ENCODE measurements around the gene COMT.

The COMT gene

DNA sequence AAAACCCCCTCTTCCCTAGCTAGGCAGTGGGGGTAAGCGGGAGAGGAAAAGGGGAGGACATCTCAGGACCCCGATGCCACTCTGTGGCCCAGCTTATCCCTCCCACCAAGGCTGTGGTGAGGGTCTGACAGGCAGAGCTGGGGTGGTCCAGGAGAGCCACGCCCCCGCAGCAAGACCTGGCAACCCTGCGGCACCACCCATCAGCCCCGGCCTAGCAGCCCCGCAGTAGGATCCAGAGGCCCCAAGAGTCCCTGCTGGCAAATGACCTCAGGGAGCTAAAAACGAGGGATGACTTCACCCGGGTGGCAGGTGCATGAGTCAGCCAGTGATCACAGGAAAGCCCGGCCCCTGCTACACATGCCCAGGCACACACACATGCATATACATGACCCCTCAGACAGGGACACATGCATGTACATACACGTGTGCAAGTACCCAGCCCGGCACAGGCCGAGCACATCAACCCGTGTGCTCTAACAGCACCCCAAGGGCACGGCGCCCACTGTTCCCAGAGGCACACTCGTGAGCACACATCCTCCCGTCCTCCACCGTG, 42.7 kb downstream of the COMT start:
- DNase-seq: peak; percentile 88

DNA sequence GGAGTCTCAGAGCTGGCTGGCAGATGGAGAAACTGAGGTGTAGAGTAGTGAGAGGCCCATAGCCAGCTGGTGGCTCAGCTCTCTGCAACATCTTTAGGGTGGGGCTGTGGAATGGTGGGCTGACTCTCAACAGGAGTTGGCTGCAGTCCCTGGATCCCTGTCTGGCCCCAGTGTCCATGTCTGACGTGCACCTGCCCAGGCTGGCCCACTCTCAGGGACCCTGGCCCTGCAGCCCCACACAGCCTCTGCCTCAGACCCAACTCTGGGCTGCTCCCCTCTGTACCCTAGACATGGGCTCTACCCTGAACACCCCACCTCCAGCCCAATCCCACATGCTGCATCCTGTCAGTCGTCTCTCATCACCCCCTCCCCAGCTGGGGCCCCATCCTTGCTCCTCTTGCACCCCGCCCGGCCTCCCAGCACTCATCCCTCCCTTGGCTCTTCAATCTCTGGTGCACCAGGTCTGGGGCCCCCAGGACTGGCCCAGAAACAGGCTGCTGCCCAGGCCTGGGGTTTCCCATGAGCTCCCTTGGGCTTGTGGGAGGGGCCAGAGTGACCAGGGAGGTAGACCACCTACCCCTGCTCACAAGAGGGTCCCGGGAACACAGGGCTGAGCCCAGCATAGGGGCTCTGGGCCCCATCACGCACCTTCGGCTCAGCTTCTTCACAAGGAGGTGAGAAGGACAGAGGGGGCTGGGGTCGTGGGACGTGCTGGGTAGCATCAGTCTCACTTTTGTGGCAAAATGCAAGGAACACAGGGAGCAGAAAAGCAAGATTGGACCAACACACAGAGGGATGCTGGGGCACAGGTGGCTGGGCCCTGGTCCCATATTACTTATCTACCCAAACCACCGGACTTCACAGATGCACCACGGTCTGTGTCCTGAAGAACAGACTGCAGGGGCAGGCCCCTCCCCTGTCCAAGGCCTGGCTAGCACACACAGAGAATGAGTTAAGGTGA, 43.6 kb downstream of the COMT start:
- DNase-seq: no peak

DNA sequence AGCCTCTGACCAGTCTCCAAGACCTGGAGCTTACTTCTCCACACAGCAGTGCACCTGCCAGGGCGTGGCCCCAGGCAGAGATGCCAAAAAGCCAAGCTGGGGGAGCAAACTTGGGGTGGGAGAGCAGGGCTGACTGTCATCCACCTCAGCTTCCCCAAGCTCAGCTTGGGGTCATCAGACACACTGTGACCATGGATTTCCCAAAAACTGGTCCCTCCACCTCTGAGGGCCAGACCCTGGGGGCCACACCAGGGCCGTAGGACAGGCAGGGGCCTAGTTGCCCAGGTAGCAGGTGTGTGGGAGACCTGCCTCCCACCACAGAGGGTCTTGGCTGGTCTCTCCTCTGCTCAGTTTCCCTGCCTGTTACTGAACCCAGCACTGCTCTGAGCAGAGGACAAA, 44.4 kb downstream of the COMT start:
- DNase-seq: no peak

DNA sequence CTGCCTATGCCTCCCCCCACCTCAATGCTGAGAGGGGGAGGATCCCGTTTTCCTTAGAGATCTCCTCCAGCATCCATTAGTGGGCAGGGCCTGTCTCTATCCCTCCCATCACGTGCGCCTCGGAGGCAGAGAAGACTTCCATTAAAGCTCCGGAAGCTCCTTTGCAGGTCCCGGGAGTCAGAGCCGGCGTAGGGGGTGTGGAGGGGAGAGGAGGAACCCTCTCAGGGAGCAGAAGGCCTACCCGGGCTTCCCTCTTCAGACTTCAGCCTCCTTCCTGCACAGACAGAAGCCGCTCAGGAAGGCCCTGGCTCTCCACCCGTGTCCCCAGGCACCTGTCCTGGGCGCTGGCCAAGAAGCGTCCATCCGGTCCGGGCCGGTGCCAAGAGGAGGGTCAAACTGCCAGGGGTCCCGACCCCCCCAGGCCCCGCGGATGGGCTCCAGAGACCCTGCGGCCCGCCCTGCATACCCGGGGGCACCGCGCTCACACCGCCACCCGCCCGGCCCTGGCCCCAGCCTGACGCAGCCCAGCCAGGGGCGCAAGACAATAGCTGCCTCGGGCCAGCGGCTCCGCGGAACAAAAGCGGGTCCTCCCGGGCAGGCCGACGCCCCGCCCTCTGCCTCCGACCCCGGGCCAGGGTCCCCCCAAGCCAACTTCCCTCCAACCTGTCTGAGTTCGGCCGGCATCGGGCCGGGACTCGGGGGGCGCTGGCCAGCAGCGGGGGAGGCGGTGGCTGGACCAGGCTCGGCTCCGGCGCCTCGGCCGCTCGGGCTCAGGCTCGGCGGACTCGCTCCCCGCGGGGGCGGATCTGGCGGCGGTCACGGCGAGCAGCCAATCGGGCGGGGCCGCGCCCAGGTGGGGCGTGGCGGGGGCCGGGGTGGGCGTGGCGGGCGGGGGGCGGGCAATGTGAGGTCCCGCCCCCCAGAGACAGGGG, 45.1 kb downstream of the COMT start:
- DNase-seq: peak; percentile 91

DNA sequence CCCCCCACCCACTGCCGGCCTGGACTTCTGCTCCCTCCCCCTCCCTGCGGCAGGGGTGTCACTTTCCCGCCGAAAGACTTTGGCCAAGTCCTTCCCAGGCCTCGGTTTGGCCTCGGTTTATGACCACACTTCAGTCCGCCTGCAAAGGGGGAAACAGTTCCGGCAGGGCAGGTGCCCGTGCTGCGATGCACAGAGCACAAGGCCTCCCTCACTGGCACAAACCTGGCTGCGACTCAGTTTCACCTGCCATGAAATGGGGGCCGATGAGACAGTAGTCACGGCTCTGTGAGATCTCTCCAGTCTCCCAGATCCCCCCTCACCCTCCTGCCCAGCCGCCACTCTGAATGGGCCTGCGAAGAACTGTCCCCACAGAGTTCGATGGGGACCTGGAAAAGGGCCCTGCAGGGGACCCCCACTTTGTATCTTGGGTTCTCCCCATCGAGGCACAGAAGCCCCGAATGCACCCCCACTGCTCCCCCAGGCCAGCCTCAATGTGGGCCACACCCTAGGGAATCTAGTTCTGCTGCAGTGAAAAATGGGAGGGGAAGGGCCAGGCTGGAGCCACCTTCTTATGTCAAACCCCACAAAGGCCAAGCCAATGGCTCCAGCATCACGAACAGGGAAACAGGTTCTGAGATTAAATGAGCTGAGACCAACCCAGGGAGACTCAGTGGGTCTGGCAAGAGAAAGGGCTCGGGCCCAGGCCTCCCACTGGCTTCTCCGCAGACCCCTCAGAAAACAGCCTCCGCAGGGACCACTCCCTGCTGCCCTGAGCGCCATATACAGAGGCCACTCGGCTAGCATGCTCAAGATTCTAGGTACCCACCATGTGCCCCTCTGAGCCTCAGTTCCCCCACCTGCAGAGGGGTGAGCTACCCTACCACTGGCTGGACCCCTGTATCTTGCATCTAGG, 46.1 kb downstream of the COMT start:
- DNase-seq: no peak

DNA sequence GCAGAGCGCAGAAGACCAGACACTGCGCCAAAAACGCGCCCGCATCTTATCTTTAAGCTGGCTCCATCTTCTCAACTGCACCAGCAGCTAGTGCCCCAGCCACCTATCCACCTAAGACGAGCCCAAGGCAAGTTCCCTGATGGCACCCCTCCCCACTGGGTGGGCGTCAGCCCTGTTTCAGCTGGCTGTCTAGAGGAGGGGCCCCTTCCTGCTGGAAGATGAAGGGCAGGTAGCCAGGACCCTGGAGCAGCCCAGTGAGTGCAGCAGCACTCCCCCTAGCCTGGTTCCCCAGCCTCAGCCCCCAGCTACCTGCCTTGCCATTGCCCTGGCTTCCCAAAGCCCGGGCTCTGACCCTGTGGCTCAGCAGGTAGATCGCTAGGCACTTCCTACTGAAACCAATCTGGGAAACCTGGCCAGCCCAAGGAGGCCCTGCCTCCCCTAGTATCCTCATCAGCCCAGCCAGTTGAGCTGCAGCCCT, 46.8 kb downstream of the COMT start:
- no peak for DNase-seq

DNA sequence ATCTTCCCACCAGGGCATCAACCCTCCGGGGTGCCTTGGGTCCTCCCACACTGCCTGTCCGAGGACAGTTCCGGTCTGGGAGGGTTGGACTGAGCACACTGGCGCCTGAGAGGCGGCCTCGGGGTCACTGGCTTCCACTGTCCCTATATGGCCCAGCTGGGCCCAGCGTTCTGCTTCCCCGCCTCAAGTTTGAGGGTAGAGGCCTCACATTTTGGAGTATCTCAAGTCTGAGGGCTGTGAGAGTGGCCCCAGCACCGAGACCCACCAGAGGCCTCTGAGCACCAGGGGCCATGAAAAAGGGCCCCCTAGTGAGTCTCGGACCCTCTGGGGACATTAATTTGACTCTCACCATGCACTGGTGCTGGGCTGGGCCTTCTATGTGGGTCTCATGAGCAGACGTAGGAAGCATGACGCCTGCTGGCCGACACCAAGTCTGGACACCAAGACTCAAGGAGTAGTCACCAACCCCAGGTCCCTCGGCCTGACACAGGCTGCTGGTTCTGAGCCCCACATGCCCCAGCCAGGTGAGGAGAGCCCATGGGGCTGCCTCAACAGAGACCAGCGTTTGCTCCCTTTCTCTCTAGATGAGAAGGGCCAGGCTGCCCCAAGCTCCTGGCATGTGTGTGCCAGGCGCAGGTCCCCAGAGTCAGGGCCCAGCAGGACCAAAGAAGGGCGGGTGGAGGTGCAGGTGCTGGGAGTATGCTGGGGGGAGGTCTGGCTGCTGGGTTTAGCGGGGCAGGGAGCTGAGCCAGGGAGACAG, 47.6 kb downstream of the COMT start:
- no peak for DNase-seq

DNA sequence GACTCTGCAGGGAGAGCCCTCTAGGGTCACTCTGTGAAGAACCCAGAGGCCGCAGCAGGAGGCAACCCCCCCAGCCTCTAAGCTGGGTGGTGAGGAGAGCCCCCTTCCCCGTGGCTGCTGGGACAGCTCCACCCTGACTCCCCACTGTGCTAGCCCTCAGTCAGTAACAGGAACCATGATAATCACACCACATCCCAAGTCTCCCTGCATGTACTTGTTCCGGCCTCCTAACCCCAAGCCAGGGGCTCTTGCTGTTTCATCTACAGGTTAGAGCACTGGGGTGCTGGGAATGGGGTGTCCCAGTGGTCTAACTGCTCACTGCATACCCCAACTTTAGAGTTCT, 48.1 kb downstream of the COMT start:
- DNase-seq: no peak

DNA sequence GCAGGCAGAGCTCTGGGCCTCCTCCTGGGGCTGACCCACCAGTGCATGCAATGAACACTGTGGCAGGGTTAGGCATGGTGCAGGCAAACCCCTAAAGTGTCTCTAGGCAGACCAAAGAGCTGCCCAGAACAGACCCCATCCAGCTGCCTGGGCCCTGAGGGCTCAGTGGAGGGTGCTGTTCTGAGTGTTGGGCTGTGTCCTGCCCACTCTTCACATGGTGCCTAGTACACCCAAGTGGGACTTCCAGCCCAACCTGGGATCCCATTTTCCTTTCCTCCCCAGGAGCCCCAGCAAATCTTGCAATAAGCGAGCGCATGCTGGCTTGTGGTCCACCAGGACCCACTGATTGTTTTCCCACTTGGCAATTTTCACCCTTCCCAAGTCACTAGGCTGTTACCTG, 48.6 kb downstream of the COMT start:
- DNase-seq: no peak

DNA sequence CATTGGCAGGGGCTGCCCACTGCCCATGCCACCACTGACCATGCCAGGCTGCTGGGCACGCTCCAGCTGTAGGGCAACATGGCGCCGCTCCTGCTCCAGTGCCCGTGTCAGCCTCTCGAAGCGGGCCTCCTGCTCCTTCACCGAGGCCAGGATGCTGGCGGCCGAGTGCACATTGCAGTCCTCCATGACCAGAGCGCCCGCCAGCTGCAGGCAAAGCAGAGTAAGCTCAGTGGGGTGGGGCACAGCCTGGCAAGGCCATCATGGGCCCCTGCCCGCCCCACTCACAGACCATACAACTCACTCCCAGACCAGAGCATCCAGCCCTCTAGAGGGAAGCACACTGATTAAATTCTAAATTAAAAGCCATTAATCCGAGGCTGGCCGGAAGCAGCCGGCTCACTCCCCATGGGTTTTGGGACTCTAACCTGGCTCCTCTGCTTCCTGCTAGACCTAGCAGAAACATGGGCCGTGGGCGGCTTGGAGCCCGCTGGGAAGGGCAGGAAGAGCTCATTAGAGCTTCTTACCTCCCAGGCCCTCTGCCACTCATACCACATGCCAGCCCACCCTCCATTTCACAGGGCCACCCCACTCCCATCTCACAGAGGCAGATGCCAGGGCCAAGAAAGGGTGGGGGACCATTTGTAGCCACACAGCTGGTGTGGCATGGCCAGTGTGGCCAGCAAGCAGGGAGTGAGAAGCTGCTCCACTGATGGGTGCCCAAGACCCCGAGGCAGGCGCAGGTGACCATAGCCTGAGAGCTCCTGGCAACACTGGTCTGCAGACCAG, 49.2 kb downstream of the COMT start:
- DNase-seq: no peak

DNA sequence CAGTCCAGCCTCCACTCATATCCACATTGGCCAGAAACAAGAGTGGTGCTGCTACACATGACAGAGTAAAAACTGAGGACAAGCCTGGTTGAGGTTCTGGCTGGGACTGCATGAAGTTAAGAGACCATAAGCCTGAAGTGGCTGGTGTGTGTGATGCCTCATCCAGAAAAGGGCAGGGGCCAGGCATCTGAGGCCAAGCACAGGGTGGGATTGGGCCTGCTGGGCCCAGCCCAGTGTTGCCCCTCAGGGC, 49.7 kb downstream of the COMT start:
- DNase-seq: no peak

DNA sequence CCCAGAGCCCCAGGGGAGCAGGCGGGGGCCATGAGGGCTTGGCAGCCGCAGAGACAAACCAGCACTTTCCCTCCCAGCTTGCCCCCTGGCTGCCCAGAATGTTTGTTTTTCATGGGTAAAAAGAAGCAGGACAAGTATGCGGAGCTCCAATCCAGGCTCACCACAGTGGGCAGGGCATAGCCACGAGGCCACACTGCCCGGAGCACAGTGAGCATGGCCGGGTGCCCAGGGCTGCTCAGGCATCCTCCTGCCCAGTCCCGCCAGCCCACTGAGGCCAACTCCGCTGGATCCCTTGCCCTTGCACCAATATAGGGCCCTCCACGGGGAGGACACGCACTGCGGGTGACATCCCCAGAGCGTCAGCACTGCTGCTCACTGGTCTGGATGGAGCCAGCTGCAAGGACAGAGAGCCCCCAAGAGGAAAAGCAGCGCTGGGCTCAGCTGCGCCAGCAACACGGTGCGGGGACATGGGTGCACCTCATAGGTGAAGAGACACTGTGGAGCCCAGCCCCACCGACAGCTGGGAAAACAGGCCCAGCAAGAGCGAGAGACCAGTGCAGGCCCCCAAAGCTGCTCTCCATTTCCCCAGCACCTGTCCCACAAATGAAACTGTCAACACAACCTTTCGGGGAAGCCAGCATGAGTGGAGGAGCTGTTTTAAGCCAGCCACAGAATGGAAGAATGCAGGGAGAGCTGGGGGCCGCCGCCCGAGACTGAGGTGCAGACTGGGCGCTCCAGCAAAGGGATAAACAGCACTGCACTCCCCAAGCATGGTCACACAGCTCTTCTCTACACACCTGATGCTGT, 50.3 kb downstream of the COMT start:
- DNase-seq: no peak

DNA sequence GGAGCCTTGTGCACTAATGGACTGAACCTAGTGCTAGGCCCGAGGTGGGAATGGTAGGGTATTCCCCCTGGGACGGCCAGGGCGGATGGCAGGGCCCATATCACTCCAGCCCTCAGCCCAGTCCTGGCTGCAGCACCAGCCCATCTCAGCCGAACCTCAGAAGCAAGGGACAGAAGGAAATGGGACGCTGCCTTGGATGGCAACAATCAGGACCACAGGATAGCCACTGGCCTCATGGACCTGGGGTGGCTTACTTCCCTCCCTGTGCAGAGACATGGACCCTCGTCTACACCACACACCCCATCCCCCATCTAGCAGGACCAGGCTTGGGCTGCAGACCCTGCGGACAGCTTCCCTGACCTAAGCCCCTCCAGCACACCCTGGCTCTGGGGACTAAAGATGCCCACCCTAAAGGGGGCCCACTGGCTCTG, 50.9 kb downstream of the COMT start:
- no peak for DNase-seq

DNA sequence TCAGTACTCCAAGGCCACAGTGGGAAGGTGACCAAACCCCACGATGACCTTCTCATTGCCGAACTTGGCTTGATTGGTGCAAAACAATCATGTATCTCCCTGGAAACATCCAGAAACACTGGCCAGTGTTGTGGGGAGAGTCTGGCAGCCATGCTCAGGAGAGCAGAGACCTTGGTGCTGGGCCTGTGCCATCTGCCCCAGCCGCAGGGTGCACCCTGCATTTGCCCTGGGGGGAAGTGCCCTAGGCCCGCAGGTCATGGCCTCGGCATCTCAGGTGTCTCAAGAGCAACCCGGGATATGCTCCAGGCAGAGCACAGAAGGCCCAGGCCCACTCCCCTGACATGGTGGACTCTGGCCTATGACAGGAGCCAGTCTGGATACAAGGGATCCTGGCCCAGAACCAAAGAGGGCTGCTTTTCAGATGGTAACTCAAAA, 51.4 kb downstream of the COMT start:
- DNase-seq: no peak

DNA sequence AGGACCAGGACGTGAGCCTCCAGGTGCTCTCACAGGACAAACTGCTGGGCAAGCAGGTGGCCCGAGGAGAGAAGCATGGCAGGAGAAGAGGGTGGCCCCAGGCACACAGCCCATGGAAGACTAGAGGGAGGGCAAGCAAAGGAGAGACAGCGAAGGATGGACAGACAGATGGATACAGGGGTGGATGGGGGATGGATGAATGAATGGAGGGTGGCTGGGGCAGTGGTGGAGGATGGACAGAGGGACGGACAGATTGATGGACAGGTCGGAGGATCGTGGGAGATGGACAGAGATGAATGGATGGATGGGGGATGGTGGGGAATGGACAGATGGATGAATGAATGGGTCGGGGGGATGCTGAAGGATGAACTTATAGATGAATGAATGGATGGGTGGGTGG, 52.4 kb downstream of the COMT start:
- DNase-seq: no peak

DNA sequence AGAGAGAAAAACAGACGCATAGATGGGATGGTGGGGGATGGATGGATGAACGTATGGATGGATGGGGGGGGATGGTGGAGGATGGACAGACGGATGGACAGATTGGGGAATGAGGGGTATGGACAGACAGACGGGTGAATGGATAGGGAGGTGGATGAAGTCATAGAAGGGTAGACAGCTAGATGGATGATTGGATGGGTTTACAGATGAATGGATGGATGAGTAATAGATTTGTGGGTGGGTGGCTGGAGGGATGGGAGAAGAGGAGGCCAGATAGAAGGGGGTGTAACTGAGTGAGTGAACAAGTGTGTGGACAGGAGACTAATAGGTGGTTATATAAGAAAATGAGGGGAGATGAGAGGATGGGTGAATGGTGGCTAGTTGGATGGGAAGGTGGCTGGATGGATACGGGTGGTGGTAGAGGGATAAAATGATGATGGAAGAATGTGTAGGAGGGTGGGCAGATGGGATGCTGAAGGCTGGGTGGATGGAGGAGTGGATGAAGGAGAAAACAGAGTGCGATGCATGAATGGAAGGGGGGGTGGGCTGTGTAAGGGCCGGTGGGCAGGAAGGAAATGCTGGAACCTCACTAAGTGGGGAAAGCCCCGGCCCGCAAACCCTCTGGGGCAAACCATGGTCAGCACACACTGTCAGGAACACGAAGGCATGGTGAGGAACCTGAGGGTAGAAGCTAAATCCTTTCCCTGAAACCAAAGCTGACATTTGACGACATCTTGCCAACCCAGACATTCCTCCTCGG, 53.5 kb downstream of the COMT start:
- no peak for DNase-seq

DNA sequence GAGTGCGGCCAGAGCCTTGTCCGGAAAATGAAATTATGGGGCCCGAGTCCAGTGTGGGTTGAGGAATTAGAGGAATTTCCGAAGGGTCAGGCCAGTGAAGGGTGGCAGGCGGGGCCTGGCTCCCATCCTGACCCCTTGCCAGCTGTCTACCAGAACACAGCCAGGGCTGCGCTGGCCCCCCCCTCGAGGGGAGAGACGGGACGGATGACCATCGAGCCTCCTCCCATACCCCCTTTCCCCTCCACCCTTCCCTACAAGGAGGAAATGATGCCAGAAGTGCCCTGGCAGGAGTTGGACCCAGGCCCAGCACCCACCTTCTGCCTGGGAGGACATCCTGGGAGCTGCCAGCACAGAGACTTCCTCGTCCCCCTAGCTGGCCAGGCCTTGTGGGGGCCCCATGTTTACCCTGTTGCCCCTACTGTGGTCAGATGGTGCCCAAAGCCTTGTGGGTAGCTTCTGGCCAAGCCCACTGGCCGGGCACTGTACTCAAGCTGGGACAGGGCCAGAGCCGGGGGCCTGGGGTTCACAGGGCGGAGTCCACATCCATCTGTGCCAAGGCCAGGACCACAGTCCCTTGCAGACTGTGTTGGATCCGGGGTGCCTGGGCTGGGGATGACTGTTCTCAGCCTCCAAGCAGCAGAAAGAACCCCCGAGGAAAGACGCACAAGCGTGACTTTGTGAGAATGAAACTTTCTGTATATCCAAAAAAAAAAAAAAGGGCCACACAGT, 54.2 kb downstream of the COMT start:
- no peak for DNase-seq

DNA sequence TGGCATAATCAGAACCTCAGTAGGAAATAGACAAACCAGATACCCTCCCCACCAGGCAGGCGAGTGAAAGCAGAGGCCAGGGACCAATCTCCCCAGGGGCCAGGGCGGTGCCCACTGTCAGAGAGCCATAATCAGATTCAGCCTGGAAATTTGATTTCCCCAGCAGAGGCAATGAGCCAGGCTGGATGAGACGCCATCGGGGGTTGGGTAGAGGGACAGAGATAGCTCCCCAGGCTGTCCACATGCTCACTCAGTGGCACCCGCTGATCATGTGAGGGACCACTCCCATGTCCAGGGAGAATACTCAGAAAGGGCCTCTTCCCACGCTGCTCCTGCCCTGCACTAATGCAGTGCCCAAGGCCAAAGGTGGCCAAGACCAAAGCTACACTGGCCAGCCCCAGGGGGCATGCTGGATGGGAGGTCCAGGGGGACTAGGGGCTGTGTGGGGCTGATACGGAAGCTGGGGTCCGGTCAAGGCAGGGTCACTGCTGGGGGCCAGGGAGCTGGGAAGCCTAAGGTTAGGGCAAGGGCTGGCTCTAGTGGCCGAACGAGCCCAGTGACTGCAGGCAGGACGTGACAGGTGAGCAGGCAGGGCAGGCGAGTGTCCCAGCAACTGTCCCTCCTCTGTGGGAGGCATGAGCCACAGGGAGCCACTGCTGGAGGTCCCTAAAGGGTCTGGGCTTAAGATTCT, 55.3 kb downstream of the COMT start:
- no peak for DNase-seq

Data from 8988T (cell line).